Endothelial cell (in vitro differentiated cells): ENCODE measurements around the gene CTNNBL1. TPM values are rescaled to one million over a fixed set of nuclear protein-coding genes. Genes with fewer than 3 reads are reported as not detected.
A peak's percentile ranks its signal among the peaks of the same experiment; 100 is the strongest.

Experiments used
- DNase-seq: peaks from one replicate; pipeline ENCODE4 v3.0.0; 2021; ENCODE audit warnings: low spot score
- H3K27ac Mint-ChIP-seq: one replicate; pipeline ENCODE4 v1.8.0; 2021; ENCODE audit warnings: mixed read lengths, inconsistent platforms; ENCODE audit not compliant: unreplicated experiment
- H3K27me3 Mint-ChIP-seq: one replicate; pipeline ENCODE4 v1.8.0; 2021; ENCODE audit warnings: mild to moderate bottlenecking, moderate library complexity, mixed read lengths, inconsistent platforms; ENCODE audit not compliant: unreplicated experiment
- H3K36me3 Mint-ChIP-seq: one replicate; pipeline ENCODE4 v1.8.0; 2021; ENCODE audit warnings: mild to moderate bottlenecking, low read depth, mixed read lengths, inconsistent platforms; ENCODE audit not compliant: unreplicated experiment
- H3K4me1 Mint-ChIP-seq: one replicate; pipeline ENCODE4 v1.8.0; 2021; ENCODE audit warnings: mild to moderate bottlenecking, mixed read lengths, inconsistent platforms; ENCODE audit not compliant: unreplicated experiment
- H3K4me3 Mint-ChIP-seq: one replicate; pipeline ENCODE4 v1.8.0; 2021; ENCODE audit warnings: mild to moderate bottlenecking, mixed read lengths, inconsistent platforms; ENCODE audit not compliant: unreplicated experiment
- H3K9me3 Mint-ChIP-seq: one replicate; pipeline ENCODE4 v1.8.0; 2021; ENCODE audit warnings: mixed read lengths, inconsistent platforms; ENCODE audit not compliant: unreplicated experiment
- CTCF ChIP-seq: fragments of 200-600 bp; sonication (generic); IDR thresholded peaks from one replicate; pipeline ENCODE4 v1.5.0; 2021; ENCODE audit warnings: antibody characterized with exemption; ENCODE audit not compliant: unreplicated experiment
- total RNA-seq: library from RNA; stranded (reverse); fragmentation: NEBNext Ultra II Directional; extraction: Animal tissue kit (Norgen Biotek cat#: 25700); gene quantifications from one replicate; pipeline ENCODE4 v1.2.1, GENCODE V29; 2021; ENCODE audit not compliant: unreplicated experiment

Gene CTNNBL1
- total RNA-seq, 1 donor from 2014 or later: 84.8 TPM

GRCh38 chr20:37706298-37706697 lies 12.5 kb downstream of the CTNNBL1 start:
- DNase-seq: no peak
- H3K4me3 Mint-ChIP-seq: no peak overlapping the region
- peaks cover 4% of the 10 kb centered on the region for H3K27me3 Mint-ChIP-seq
- no peak overlapping the region for H3K27ac Mint-ChIP-seq
- H3K9me3 Mint-ChIP-seq: no peaks in the 10 kb centered on the region
- TF ChIP-seq CTCF: no peak
- peaks cover 23% of the 10 kb centered on the region for H3K36me3 Mint-ChIP-seq
- H3K4me1 Mint-ChIP-seq: peaks cover 32% of the 10 kb centered on the region

GRCh38 chr20:37711001-37711400 lies 17.2 kb downstream of the CTNNBL1 start:
- Mint-ChIP-seq H3K27ac (peak overlapping the region; percentile 100), H3K4me3 (peak overlapping the region; percentile 62), H3K36me3 (peaks cover 27% of the 10 kb centered on the region), H3K27me3 (peaks cover 7% of the 10 kb centered on the region), H3K4me1 (peaks cover 53% of the 10 kb centered on the region), H3K9me3 (no peaks in the 10 kb centered on the region)
- peak; percentile 29 for DNase-seq
- TF ChIP-seq CTCF: no peak

- peak overlapping the region; percentile 100 for H3K27ac Mint-ChIP-seq
- no peak for DNase-seq
- no peak for TF ChIP-seq CTCF
These were observed 18.4 kb downstream of the CTNNBL1 start for GRCh38 chr20:37711994-37712964.

GRCh38 chr20:37713396-37713795 lies 19.6 kb downstream of the CTNNBL1 start:
- Mint-ChIP-seq H3K9me3 (no peaks in the 10 kb centered on the region), H3K27me3 (peaks cover 5% of the 10 kb centered on the region), H3K4me1 (peaks cover 51% of the 10 kb centered on the region), H3K36me3 (peaks cover 12% of the 10 kb centered on the region), H3K4me3 (no peak overlapping the region), H3K27ac (peak overlapping the region; percentile 43)
- TF ChIP-seq CTCF: no peak
- no peak for DNase-seq

More at GRCh38 chr20:37711994-37712964, 18.4 kb downstream of the CTNNBL1 start:
- H3K36me3 Mint-ChIP-seq: peaks cover 18% of the 10 kb centered on the region
- H3K9me3 Mint-ChIP-seq: no peaks in the 10 kb centered on the region
- H3K4me1 Mint-ChIP-seq: peaks cover 56% of the 10 kb centered on the region
- H3K4me3 Mint-ChIP-seq: no peak overlapping the region
- peaks cover 7% of the 10 kb centered on the region for H3K27me3 Mint-ChIP-seq
